Measurements from ENCODE around the gene CHST8.

GRCh38 chr19:33731881-33732280 lies 110.1 kb downstream of the CHST8 start:
- TF ChIP-seq POLR2A (IDR thresholded peaks at IDR 0.05), result no peak
- no peak for TF ChIP-seq CTCF (IDR thresholded peaks at IDR 0.05)
